Hepatocyte (in vitro differentiated cells): ENCODE results near the gene CYTH1. TPM values are rescaled to one million over a fixed set of nuclear protein-coding genes. Genes with fewer than 3 reads are reported as not detected.

Experiments
- DNase-seq: peaks from one replicate; pipeline ENCODE4 v3.0.0-alpha.2; 2016; ENCODE audit warnings: low spot score
- H2AFZ ChIP-seq: fragments of 200-600 bp; sonication (generic); 2 replicates; pipeline ENCODE4 v1.6.0; 2016; ENCODE audit warnings: antibody characterized with exemption, mild to moderate bottlenecking
- H3K27ac ChIP-seq: fragments of 200-600 bp; sonication (generic); 2 replicates; pipeline ENCODE4 v1.5.1; 2016; ENCODE audit warnings: mild to moderate bottlenecking
- H3K27me3 ChIP-seq: fragments of 200-600 bp; sonication (generic); 2 replicates; pipeline ENCODE4 v1.6.1; 2016
- H3K36me3 ChIP-seq: fragments of 200-600 bp; sonication (generic); replicated peaks from 2 replicates; pipeline ENCODE4 v1.5.1; 2016; ENCODE audit warnings: low read depth; ENCODE audit not compliant: insufficient read depth
- H3K4me1 ChIP-seq: fragments of 200-600 bp; sonication (generic); 2 replicates; pipeline ENCODE4 v1.5.1; 2016; ENCODE audit warnings: mild to moderate bottlenecking, moderate library complexity; ENCODE audit not compliant: insufficient read depth
- H3K4me2 ChIP-seq: fragments of 200-600 bp; sonication (generic); 2 replicates; pipeline ENCODE4 v1.6.0; 2016
- H3K4me3 ChIP-seq: fragments of 200-600 bp; sonication (generic); 2 replicates; pipeline ENCODE4 v1.5.1; 2016; ENCODE audit warnings: mild to moderate bottlenecking
- H3K79me2 ChIP-seq: fragments of 200-600 bp; sonication (generic); 2 replicates; pipeline ENCODE4 v1.6.0; 2017; ENCODE audit warnings: mild to moderate bottlenecking
- H3K9me2 ChIP-seq: fragments of 200-600 bp; sonication (generic); replicated peaks from 2 replicates; pipeline ENCODE4 v1.6.0; 2017; ENCODE audit warnings: mild to moderate bottlenecking; ENCODE audit not compliant: insufficient read depth
- H3K9me3 ChIP-seq: fragments of 200-600 bp; sonication (generic); 2 replicates; pipeline ENCODE4 v1.5.1; 2016; ENCODE audit warnings: low read depth, mild to moderate bottlenecking
- H4K20me1 ChIP-seq: fragments of 200-600 bp; sonication (generic); 2 replicates; pipeline ENCODE4 v1.6.0; 2016; ENCODE audit warnings: mild to moderate bottlenecking; ENCODE audit not compliant: insufficient read depth, poor library complexity, severe bottlenecking
- CTCF ChIP-seq: fragments of 200-600 bp; sonication (generic); IDR thresholded peaks from 2 replicates; pipeline ENCODE4 v1.5.1; 2016; ENCODE audit warnings: antibody characterized with exemption, mild to moderate bottlenecking; ENCODE audit not compliant: poor library complexity
- EZH2 ChIP-seq: fragments of 200-600 bp; sonication (generic); IDR thresholded peaks from 2 replicates; pipeline ENCODE4 v1.6.1; 2016; ENCODE audit warnings: antibody characterized with exemption, mild to moderate bottlenecking, borderline replicate concordance
- EZH2phosphoT487 ChIP-seq: fragments of 200-600 bp; sonication (generic); IDR thresholded peaks from one replicate; pipeline ENCODE4 v1.6.1; 2018; ENCODE audit warnings: antibody characterized with exemption, mild to moderate bottlenecking, low read depth, moderate library complexity; ENCODE audit not compliant: unreplicated experiment, severe bottlenecking
- WGBS: methylation state at CpG from one replicate; pipeline ENCODE4 v1.1.6; 2016; ENCODE audit warnings: low lambda C conversion rate; ENCODE audit errors: missing lambda C conversion rate; 5-methylcytosine and 5-hydroxymethylcytosine counted together
- polyA plus RNA-seq: library from polyadenylated mRNA; unstranded; fragments of >200 nt; fragmentation: Nextera tagmentation; extraction: Ambion mirVana; gene quantifications from 2 replicates; pipeline ENCODE4 v1.2.1, GENCODE V29; 2016
- total RNA-seq: library from RNA; depleted of rRNA; stranded (reverse); fragments of >200 nt; gene quantifications from 2 replicates; pipeline ENCODE4 v1.2.3, GENCODE V29; 2014

Gene CYTH1
- total and polyA plus RNA-seq, 2 experiments from 2014 or later = 38.5 to 44.4 TPM

- H3K9me3 ChIP-seq = no peaks in the 10 kb centered on the region
- no peaks in the 10 kb centered on the region for H3K27me3 ChIP-seq
- H4K20me1 ChIP-seq = no peaks in the 10 kb centered on the region
- WGBS = 98% methylated on average over 8 of the region's 8 CpGs
- H3K36me3 ChIP-seq = no peaks in the 10 kb centered on the region
- no peak overlapping the region for H2AFZ ChIP-seq
- TF ChIP-seq CTCF = no peak
- no peak for TF ChIP-seq EZH2phosphoT487
- TF ChIP-seq EZH2 = no peak
- no peaks in the 10 kb centered on the region for H3K79me2 ChIP-seq
- H3K4me2 ChIP-seq = no peak overlapping the region
- no peak overlapping the region for H3K27ac ChIP-seq
- no peak overlapping the region for H3K4me3 ChIP-seq
- H3K9me2 ChIP-seq = no peaks in the 10 kb centered on the region
- no peaks in the 10 kb centered on the region for H3K4me1 ChIP-seq
- DNase-seq = no peak
Measured at GRCh38 chr17:78821961-78822360, 39.9 kb upstream of the CYTH1 start.

- Histone ChIP-seq H3K9me2 (no peaks in the 10 kb centered on the region), H3K36me3 (no peaks in the 10 kb centered on the region), H3K9me3 (no peaks in the 10 kb centered on the region), H3K27ac (no peak overlapping the region), H2AFZ (no peak overlapping the region), H4K20me1 (no peaks in the 10 kb centered on the region), H3K27me3 (no peaks in the 10 kb centered on the region), H3K4me1 (no peaks in the 10 kb centered on the region), H3K4me3 (no peak overlapping the region), H3K4me2 (no peak overlapping the region), H3K79me2 (no peaks in the 10 kb centered on the region)
- no peak for TF ChIP-seq CTCF
- no peak for DNase-seq
- 94% methylated on average over 13 of the region's 13 CpGs for WGBS
Measured at GRCh38 chr17:78820841-78821240, 38.8 kb upstream of the CYTH1 start.

- 95% methylated on average over 18 of the region's 18 CpGs for WGBS
- H3K27ac ChIP-seq = no peak overlapping the region
- H3K4me3 ChIP-seq = no peak overlapping the region
Measured at GRCh38 chr17:78819806-78820792, 38.0 kb upstream of the CYTH1 start.

More at GRCh38 chr17:78819806-78820792, 38.0 kb upstream of the CYTH1 start:
- Histone ChIP-seq H3K4me1 (no peaks in the 10 kb centered on the region), H2AFZ (no peak overlapping the region), H3K4me2 (no peak overlapping the region), H3K9me2 (no peaks in the 10 kb centered on the region), H3K36me3 (no peaks in the 10 kb centered on the region), H3K27me3 (no peaks in the 10 kb centered on the region), H3K79me2 (no peaks in the 10 kb centered on the region), H4K20me1 (no peaks in the 10 kb centered on the region), H3K9me3 (no peaks in the 10 kb centered on the region)
- TF ChIP-seq EZH2 (no peak), EZH2phosphoT487 (no peak), CTCF (no peak)
- no peak for DNase-seq
